ENCODE data around the gene MLLT3.

MLLT3 gene

GRCh38 chr9:20349568-20349967, 272.7 kb downstream of the MLLT3 start:
- DNase-seq (ENCODE audit: low spot score): no peak

DNA sequence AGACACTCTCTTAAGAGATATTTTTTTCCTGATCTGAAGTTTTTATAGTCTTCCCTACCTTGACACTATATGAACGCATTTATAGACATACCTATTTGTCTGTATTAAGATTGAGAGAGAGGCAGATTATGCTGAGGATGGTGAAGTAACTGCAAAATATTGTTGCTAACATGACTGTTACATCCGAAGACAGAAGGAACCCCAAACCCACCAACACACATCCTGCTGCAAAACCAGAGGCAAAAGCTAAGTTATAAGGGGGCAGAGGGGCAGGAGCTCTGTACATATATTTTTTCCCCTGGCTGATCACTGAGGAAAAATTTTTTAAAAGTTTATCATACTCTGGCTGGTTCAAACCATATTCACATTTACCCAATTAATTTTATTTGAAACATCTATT, 279.0 kb downstream of the MLLT3 start:
- DNase-seq (ENCODE audit: low spot score): no peak

GRCh38 chr9:20340511-20340861, 281.8 kb downstream of the MLLT3 start:
- no peak for DNase-seq (ENCODE audit: low spot score)

- no peak for DNase-seq (ENCODE audit: low spot score)
These were observed 286.5 kb downstream of the MLLT3 start for GRCh38 chr9:20335668-20336332.

- no peak for DNase-seq (ENCODE audit: low spot score)
These were observed 288.3 kb downstream of the MLLT3 start for GRCh38 chr9:20333991-20334390.

DNA sequence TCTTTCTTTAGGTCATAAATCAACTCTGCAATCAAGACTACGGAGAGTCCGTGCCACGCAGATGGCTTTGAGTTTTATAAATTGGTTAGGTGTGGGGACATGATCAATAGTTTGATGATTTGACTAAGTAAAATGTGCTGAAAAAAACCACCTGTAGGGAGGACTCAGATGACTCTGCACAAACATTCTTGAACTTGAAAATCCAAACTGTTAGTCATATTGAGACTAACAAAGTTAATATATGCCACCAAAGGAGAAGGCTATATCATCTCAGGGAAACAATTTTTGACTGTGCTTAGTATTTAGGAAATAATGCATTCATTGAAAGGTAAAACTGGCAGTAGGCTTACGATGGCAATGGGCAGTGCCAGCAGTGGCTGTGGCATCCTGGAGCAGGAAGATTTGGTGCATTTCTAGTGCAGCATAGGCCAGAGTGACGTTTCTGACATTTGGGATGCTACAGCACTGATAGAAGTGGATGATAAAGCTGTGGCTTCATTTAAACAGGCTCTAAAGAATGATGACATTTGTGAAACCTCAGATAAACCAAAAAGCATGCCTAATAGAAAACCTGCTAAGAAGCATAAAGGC, 291.1 kb downstream of the MLLT3 start:
- no peak for DNase-seq (ENCODE audit: low spot score)

- no peak for DNase-seq (ENCODE audit: low spot score)
These were observed 291.6 kb downstream of the MLLT3 start for GRCh38 chr9:20330688-20331087.

DNA sequence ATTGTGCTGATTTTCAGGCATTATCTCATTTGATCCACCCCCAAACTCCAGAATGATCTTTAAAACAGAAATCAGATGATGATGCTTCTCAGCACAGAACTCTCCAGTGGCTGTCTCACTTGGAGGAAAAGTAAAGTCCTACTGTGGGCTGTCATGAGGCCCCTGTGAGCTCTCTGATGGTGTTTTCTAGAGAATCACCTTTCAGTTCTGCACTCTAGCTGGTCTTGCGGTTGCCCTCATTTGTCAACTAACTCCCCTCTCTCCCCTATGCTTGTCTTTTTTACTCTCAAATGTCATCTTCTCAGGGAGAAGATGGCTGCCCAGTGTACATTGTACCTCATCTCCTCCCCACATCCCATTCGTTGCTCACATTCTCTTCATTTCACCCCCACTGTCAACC, 295.8 kb downstream of the MLLT3 start:
- no peak for DNase-seq (ENCODE audit: low spot score)

DNA sequence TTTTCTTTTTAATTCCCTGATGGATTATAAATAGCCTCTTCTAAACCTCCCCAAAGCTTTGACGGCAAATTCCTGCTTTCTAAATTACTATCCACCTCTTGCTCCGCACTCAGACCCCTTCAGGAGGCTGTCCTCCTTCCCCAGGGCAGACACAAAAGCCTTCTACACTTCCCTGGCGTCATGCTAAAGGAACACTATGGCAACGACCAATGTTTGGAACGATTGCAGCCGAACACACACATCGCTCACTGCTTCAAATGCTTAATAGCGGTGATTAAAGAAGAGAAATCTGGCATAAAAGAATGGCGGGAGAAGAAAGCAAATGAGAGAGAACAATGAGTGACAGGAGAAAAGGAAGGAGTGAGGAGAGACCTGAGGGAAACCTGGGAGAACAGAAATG, 297.3 kb downstream of the MLLT3 start:
- no peak for DNase-seq (ENCODE audit: low spot score)

DNA sequence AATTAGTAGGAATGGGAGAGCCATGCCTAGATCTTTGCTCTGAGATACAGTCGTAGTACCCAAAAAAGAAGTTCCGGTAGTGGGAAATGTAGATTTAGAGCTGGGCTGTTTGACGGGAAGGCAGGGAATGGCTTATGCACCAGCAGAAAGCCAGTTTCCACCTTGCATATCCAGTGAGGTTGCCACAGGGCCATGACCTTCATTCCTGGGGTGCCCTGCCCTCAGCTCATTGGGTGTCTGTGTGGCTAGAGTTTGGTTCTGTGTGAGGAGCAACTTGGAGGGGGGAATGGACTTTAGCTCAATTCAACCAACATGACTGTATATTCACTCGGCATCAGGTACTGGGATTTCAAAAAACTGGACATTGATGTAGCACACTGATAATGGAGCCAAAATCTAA, 300.1 kb downstream of the MLLT3 start:
- DNase-seq (ENCODE audit: low spot score): no peak

DNA sequence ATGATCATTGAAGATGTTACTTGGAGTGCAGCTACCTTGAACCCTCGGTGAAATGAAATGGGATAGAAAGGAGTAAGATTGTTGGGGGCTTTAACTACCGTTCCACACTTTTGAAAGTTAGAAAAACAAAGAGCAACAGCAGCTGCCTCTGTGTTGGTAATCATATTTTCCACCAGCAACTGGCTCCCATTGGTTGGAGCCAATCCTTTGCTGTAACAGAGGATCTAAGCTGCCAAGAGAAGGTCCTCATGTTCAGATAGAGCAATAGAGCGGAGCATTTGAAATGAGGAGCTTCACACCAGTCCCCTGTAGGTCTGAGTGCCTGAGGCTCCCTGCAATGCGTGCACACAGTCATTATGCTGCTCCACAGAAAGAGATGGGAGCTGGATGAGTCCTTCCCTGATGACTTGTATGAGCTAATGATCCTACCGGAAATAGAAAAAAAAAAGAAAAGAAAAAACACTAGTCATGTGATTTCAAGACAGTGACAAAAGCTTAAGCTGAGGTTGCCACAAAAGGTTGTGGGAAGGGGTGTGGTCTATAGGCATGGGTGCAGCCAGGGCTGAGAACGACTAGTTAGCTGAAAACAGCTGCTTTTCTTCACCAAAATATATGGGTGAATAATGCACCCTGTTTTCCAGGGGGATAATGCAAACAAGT, 300.7 kb downstream of the MLLT3 start:
- DNase-seq (ENCODE audit: low spot score): no peak

- no peak for DNase-seq (ENCODE audit: low spot score)
These were observed 301.4 kb downstream of the MLLT3 start for GRCh38 chr9:20320921-20321320.

DNA sequence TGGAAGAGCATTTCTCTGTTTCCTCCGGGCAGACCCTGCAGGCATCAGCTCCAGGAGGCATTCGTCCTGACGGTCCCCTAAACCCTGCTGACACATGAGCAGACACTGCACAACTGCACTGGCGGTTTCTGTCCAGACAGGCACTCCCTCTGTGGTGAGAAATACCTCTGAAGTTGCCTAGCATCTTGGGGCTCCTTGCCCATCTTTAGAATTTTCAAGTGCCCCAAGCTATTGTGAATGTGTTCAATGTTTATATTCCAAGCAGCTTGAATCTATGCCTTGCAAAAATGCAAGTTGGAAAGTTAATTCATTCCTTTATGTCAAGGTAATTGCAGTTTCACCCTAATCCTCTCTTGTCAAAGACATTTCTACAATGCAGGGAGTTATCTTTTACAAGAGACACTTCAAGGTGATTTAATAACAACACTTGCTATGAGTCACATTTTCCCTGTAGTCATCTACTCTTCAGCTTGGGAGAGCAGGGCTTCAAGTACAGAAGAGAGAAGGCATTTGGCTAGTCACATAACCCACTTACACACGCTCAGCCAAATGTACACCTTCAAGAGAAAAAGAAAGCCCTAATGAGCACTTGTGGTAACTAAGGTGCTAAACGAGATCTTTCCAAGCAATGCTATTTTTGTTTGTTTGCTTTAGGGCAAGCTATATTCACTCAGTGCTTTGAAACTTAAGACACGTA, 302.5 kb downstream of the MLLT3 start:
- no peak for DNase-seq (ENCODE audit: low spot score)

DNA sequence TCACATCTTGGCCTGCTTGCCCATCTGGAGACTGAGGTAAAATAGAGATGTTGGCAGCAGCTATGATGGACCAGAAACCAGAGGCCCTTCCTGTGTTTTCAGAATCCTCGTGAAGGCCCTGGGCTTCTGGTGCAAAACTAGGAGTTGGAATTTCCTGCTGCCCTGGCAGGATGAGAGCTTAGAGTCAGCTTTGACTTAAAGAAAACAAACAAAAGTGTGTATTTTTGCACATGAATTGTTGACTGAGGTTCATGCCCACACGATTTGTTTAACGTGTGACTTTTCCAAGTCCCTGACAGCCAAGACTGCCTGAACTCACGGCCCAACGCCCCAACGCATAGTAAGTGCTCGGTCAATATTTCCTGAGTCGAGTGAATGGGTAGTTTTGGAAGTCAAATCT, 303.1 kb downstream of the MLLT3 start:
- DNase-seq (ENCODE audit: low spot score): no peak

DNA sequence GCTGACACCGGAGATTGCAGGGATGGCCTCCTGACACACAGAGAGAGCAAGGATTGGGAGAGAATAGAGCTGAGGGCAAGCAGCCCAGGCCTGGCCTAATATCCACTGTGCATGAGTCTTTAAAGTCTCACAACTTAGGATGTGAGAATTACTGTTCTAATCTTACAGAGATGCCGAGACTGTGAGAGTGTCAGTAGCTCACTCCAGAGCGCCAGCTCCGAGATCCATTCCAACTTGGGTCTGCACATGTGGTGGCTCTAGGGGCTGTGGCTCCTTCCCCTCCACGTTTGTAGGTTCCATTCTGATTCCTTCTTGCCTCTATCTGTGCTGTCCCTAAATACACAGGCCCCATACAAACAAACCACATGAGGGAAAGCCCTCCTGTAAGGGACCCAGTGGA, 304.6 kb downstream of the MLLT3 start:
- DNase-seq (ENCODE audit: low spot score): no peak

GRCh38 chr9:20316372-20316771, 305.9 kb downstream of the MLLT3 start:
- DNase-seq (ENCODE audit: low spot score): no peak

DNA sequence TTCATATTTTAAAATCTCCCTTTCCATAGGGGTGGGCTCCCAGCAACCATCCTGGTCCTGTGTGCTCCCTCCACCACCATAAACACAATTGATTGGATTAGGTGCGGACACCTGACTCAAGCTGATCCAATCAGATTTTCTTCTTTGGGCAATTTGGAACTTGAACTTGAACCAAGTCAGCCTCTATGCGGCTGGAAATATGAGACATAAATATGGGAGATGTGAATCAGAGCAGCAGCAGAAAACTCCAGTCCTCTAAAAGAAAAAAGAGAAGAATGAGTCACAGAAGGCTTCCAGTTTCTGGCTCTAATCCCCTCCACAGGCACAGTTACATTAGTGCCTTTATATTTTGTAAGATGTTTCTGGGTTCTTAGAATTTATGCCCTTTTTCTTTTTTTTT, 306.6 kb downstream of the MLLT3 start:
- DNase-seq (ENCODE audit: low spot score): no peak

DNA sequence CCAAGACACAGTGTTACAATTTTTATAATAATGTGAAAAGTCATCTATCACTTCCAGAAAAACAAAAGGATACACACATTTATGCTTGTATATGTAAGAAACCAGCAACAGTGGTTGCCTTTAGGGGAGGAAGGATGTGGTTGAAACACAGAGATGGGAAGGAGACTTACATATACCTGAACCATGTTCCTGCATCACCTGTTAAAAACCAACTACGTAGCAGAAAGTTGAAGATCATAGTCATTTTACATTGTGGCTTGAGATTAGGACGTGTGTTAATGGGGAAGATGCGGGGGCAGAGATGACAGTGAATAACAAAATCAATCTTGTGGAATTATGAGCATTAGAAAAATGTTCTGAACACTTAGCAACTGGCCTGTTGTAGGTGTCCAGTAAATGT, 307.3 kb downstream of the MLLT3 start:
- no peak for DNase-seq (ENCODE audit: low spot score)

GRCh38 chr9:20313415-20313814, 308.9 kb downstream of the MLLT3 start:
- no peak for DNase-seq (ENCODE audit: low spot score)

DNA sequence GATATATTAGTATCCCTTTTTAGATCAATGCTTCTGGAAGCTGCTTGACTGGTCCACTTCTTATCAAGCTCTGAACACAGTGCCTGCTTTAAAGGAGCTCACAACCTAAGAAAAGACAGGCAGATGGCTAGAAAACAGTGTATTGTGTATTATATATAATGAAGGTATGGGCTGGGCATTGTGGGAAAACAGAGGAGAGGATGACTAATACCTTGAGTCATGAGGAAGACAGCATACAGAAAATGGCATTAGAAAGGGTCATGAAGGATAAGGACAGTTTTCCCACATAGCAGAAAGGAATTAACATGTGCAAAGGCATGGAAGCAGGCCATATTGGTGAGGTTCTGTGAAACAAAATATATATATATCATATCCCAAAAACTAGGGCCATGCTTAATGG, 309.6 kb downstream of the MLLT3 start:
- DNase-seq (ENCODE audit: low spot score): no peak

- no peak for DNase-seq (ENCODE audit: low spot score)
These were observed 312.3 kb downstream of the MLLT3 start for GRCh38 chr9:20310024-20310423.

DNA sequence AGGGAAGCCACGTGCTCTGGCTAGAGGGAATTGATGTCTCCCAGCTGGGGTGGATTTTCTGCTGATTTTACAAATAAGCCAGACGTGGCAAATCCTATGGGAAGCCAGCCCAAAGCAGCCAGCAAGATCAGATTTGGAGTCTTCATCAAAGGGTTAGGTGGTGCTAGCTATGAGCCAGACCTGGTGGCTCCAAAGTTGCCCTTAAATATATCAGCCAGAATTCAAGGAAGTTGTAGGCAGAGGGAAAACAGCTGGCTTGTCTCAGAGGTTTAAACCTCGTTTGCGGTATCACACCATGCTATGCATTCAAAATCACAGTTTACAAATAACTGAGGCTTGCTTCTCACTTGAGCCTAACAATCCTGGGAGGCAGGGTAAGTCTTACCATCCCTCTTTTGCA, 313.2 kb downstream of the MLLT3 start:
- no peak for DNase-seq (ENCODE audit: low spot score)

DNA sequence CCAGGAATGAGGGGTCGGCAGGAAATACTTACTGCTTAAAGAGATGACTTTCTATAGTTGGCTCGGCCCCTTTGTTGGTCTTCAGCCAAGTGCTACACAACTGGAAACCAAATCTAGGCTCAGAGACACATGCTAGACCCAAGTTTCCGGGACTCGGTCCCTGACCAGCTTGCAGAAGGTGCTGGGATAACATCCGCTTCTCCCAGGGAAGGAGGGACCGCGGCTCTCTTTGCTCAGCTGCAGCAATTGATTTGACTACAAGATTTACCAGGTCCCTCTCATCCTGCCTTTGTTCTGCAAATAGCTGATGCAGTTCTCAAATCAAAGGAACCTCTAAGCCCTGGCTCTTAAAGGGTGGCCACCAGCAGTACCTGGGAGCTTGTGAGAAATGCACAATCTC, 314.7 kb downstream of the MLLT3 start:
- no peak for DNase-seq (ENCODE audit: low spot score)
